ENCODE data around the gene CD72.

The CD72 gene

GRCh38 chr9:35570709-35571504 is 47.3 kb downstream of the CD72 start:
- no peak for TF ChIP-seq CTCF (IDR thresholded peaks at IDR 0.05; ENCODE audit: low read depth, low read length)
- H3K4me3 ChIP-seq (ENCODE audit: low read depth, low read length) = no peak overlapping the region

GRCh38 chr9:35569206-35569605 is 49.0 kb downstream of the CD72 start:
- TF ChIP-seq CTCF (IDR thresholded peaks at IDR 0.05; ENCODE audit: low read depth, low read length) = no peak
- H3K4me3 ChIP-seq (ENCODE audit: low read depth, low read length) = no peak overlapping the region

- H3K4me3 ChIP-seq (ENCODE audit: low read depth, low read length) = no peak overlapping the region
- no peak for TF ChIP-seq CTCF (IDR thresholded peaks at IDR 0.05; ENCODE audit: low read depth, low read length)
These were observed 50.0 kb downstream of the CD72 start for GRCh38 chr9:35568196-35568595.

- no peak overlapping the region for H3K4me3 ChIP-seq (ENCODE audit: low read depth, low read length)
- no peak for TF ChIP-seq CTCF (IDR thresholded peaks at IDR 0.05; ENCODE audit: low read depth, low read length)
These were observed 51.8 kb downstream of the CD72 start for GRCh38 chr9:35566417-35566816.

- no peak for TF ChIP-seq CTCF (IDR thresholded peaks at IDR 0.05; ENCODE audit: low read depth, low read length)
These were observed 53.6 kb downstream of the CD72 start for GRCh38 chr9:35564658-35565061.

GRCh38 chr9:35563791-35564197 is 54.4 kb downstream of the CD72 start:
- TF ChIP-seq CTCF (IDR thresholded peaks at IDR 0.05; ENCODE audit: low read depth, low read length) = no peak
- H3K4me3 ChIP-seq (ENCODE audit: low read depth, low read length) = no peak overlapping the region

More at GRCh38 chr9:35564658-35565061, 53.6 kb downstream of the CD72 start:
- H3K4me3 ChIP-seq (ENCODE audit: low read depth, low read length) = no peak overlapping the region

GRCh38 chr9:35562895-35563780 is 55.1 kb downstream of the CD72 start:
- TF ChIP-seq CTCF (IDR thresholded peaks at IDR 0.05; ENCODE audit: low read depth, low read length) = no peak

More at GRCh38 chr9:35562895-35563780, 55.1 kb downstream of the CD72 start:
- H3K4me3 ChIP-seq (ENCODE audit: low read depth, low read length) = no peak overlapping the region
